Epithelial cell of proximal tubule (primary cell): ENCODE data around the gene ASH1L. TPM values are rescaled to one million over a fixed set of nuclear protein-coding genes. Genes with fewer than 3 reads are reported as not detected.

ENCODE experiments used
- DNase-seq: peaks from one replicate; pipeline ENCODE4 v3.0.0-alpha.2; 2011; ENCODE audit warnings: low read depth
- H3K4me3 ChIP-seq: 2 replicates; pipeline ENCODE4 v1.5.1; 2011; ENCODE audit warnings: low read depth, mild to moderate bottlenecking, low read length
- CTCF ChIP-seq: conservative IDR thresholded peaks from 2 replicates; pipeline ENCODE4 v1.5.1; 2012; ENCODE audit warnings: low read depth, mild to moderate bottlenecking, low read length
- total RNA-seq: library from RNA; depleted of rRNA; stranded (reverse); fragments of >200 nt; gene quantifications from 2 replicates; pipeline ENCODE4 v1.2.3, GENCODE V29; 2015

ASH1L gene
- total RNA-seq, 1 donor from 2014 or later = 13.4 TPM

GRCh38 chr1:155383406-155383805 is 179.2 kb downstream of the ASH1L start:
- no peak for DNase-seq
- no peak overlapping the region for H3K4me3 ChIP-seq
- TF ChIP-seq CTCF = no peak

- no peak overlapping the region for H3K4me3 ChIP-seq
- no peak for DNase-seq
- TF ChIP-seq CTCF = no peak
Measured at GRCh38 chr1:155379631-155380090, 182.9 kb downstream of the ASH1L start.

GRCh38 chr1:155379180-155379579 is 183.4 kb downstream of the ASH1L start:
- no peak overlapping the region for H3K4me3 ChIP-seq
- DNase-seq = no peak
- no peak for TF ChIP-seq CTCF

GRCh38 chr1:155360051-155360450 is 202.6 kb downstream of the ASH1L start:
- H3K4me3 ChIP-seq = no peak overlapping the region
- no peak for DNase-seq
- no peak for TF ChIP-seq CTCF

- TF ChIP-seq CTCF = no peak
Measured at GRCh38 chr1:155352631-155353030, 210.0 kb downstream of the ASH1L start.

GRCh38 chr1:155342842-155343241 is 219.8 kb downstream of the ASH1L start:
- no peak for TF ChIP-seq CTCF
- H3K4me3 ChIP-seq = no peak overlapping the region
- DNase-seq = no peak

More at GRCh38 chr1:155352631-155353030, 210.0 kb downstream of the ASH1L start:
- H3K4me3 ChIP-seq = no peak overlapping the region
- DNase-seq = no peak

GRCh38 chr1:155339515-155340097 is 223.0 kb downstream of the ASH1L start:
- no peak for TF ChIP-seq CTCF

More at GRCh38 chr1:155339515-155340097, 223.0 kb downstream of the ASH1L start:
- DNase-seq = no peak
- H3K4me3 ChIP-seq = no peak overlapping the region
